HG03159 (cell line): ENCODE data around the gene VDR.

ENCODE experiments used
- ATAC-seq: cut with Tn5 transposase; IDR thresholded peaks from one replicate; pipeline ENCODE4 v1.9.1; 2021; ENCODE audit warnings: mild to moderate bottlenecking, moderate library complexity; ENCODE audit not compliant: unreplicated experiment

Gene VDR

DNA sequence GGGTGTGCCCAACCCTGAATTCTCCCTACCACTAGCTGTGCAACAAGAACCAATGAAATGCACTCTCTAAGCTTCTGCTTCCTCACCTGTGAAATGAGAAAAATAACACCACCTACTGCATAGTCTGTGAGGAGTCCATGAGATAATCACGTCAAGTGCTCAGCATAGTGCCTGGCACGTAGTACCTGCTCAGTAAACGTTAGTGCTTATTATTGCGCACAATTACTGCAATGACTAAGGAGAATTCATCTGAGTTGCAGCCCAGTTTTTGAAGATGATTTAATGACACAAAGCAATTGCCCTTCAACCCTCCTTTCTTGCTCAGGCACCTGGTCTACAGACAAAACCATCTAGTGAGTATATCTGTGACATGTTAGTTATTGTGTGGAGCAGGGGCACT lies 8.8 kb downstream of the VDR start:
- ATAC-seq: no peak

DNA sequence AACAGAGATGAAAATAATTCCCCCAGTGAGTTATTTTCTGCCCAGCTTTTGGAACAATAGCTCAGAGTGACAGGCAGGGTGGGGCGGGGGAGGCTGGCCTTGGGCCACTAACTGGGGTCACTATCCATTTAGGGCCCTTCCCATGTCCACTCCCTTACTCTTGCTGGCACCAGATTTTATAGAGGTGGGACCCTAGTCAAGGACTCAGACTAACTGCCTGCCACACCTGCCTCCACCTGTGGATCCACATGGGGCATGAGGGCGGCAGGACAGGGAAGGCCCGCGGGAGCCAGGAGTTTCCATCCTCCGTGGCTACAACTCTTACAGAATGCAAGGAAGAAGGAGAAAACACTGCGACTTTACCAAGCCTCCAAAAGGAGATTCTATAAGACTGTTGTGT lies 10.1 kb downstream of the VDR start:
- no peak for ATAC-seq

DNA sequence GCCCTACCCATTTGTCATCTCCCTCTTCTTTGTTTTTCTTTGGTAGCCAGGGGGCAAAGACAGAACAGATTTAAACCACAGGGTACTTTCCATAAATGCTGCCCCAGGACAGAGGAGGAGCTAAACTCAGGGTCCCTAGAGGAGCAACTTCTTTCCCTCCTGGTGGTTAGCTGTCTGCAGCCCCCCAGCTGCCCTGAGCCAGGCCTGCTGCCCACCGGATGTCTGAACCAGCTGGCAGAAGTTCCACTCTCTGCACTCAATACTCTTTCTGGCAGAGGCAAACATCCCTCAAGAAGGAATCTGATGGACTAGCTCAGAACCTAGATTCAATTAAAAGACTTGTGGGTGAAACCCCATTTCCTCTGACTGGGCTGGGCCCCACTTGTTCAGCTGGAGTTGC lies 10.7 kb downstream of the VDR start:
- ATAC-seq: no peak

DNA sequence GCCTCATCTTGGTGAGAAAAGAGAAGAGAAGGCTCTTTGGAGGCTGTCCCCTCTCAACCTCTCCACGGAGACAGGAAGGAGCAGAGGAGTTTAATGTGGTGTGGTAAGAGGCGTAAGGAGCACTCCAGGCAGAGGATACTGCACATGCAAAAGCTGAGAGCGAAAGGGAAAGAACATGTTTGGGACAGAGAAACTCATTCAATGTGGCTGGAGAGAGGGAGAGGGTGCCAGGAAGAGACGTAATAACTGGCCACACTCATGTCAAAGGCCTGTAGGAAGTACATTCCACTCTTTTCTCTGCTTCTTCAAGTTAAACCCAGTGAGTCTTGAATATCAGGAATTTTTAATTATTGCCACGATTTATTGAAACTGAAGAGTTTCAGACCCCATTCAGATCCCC lies 12.0 kb downstream of the VDR start:
- ATAC-seq: no peak

DNA sequence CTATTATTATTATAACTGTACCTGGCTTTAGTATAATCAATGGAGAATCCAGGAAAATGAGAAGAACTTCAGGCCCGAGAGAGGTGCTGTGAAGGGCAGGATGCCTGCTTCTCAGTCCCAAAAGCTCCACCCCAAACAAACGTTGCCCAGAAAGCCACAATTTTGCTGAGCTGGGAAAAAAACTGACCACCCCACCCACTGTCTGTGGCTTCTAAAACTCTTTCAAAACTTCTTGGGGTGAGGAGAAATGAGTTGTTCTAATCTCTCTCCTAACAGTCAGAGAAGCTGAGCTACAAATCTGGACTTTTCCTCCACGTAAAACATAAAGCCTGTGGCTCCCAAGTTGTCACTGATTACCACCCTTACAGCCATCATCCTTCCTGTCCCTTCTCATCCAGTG lies 13.4 kb downstream of the VDR start:
- ATAC-seq: no peak

DNA sequence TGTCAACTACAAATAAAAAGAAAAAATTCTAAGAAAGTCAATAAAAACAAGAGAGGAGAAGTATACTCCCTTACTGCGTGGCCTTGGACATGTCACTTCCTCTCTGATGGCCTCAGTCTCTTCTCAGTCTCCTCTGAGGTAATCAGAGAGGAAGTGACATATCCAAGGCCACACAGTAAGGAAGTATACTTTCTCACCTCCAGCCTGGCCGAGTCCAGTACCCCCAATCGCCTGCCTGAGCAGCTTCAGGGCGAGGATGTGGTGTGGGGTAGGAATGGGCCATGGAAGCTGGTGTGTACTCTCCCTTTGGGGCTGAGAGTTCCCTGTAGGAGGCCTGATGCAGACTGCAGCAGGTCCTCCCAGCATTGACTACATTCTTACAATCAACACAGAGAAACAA lies 15.8 kb downstream of the VDR start:
- ATAC-seq: peak; percentile 64

DNA sequence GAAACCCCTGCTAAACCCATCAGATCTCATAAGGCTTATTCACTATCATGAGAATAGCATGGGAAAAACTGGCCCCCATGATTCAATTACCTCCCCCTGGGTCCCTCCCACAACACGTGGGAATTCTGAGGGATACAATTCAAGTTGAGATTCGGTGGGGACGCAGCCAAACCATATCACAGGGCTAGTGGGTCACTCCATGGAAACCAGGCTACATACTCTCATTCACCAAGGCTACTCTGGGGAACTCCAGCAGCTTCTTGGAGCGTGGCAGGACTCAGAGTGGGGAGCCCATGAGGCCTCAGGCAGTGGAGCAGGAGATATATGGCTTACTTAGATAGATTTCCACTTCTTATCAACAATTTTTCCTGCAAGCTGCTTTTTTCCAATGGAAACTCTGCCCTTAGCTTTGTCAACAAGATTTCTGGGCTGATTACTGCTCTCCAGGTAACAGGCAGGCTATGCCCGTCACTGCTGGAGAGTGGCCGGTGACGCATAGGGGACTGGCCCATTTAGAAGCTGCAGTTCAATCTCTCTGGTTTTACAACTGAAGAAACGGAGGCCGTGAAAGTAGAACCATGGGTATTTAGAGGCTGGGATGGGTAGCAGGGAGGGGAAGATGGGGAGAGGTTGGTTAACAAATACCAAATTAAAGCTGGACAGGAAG lies 16.5 kb downstream of the VDR start:
- ATAC-seq: no peak

DNA sequence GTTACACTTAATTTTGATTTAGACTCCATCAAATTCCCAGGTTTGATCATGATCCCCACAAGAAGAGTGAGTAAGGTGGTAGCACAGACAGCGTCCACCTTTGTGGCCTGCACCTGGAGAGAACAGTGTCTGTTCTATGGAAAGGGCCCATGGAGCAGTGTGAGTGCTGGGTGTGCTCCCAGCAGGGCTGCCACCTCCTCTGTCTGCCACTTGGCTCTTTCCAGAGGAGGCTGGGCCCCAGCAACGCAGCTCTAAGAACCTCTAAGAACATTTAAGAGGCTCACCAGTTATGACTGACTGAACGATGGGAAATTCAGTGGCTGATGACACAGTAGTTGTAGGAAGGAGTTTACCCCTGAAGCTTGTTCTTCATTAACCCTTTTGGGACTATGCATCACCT lies 17.3 kb downstream of the VDR start:
- no peak for ATAC-seq

DNA sequence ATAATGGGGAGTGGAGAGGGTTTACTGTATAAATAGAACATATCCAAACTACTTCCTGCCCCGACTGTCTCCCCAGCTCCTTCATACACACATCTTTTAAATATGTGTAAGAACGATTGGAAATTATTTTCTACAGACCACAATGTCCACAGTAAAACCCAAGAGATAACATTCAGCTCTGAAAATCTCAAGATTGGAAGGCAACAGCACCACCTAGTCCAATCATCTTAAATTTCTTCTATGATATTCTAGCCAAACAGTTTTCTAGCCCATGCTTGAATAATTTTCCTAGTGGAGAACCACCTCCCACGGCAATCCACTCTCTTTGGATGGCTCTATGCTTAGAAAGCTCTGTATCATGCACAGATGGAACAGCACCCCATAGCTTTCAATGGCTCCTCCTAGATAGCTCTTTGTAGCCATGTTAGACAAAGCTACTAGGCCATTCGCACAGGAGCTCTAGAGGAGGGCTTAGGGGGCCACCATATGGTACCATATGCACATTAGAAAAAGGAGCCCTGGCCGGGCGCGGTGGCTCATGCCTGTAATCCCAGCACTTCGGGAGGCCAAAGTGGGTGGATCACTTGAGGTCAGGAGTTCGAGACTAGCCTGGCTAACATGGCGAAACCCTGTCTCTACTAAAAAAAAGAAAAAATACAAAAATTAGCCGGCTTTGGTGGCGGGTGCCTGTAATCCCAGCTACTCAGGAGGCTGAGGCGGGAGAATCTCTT lies 18.1 kb downstream of the VDR start:
- no peak for ATAC-seq

DNA sequence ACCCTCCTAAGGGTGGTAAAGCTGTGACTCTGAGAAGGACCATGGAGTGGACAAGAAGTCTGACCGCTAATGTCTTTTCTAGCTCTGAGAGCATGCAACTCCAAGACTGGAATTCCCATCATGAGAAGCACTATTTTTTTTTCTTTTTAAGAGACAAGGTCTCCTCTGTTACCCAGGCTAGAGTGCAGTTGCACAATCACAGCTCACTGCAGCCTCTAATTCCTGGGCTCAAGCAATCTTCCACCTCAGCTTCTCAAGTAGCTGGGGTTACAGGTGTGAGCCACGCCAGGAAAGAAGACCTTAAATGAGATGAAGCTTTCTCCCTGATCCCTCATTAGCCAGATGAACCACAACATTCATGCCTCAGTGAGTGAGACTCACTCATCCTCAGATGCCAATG lies 19.2 kb downstream of the VDR start:
- no peak for ATAC-seq

DNA sequence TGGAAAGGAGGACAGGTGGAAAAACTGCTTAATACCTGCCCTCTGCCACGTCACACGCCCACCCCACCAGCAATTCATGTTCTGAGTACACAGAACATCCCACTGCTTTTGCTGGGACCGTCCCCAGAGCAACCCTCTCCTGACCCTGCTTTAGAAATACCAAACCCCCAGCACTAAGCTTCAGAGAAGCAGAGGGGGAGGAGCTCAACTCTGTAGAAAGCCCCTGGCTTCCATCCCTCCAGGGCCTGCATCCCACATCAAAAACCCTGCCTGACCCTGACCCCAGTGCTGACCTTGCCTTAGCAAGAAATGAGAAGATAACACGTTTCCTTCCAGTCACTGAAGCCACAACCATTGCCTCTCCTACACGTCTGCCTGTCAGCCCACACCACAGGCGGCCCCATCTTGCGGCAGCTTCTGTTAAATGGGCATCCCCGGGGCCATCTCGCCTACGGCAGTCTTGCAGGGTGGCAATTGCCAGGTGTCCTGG lies 19.7 kb downstream of the VDR start:
- ATAC-seq: peak; percentile 40

DNA sequence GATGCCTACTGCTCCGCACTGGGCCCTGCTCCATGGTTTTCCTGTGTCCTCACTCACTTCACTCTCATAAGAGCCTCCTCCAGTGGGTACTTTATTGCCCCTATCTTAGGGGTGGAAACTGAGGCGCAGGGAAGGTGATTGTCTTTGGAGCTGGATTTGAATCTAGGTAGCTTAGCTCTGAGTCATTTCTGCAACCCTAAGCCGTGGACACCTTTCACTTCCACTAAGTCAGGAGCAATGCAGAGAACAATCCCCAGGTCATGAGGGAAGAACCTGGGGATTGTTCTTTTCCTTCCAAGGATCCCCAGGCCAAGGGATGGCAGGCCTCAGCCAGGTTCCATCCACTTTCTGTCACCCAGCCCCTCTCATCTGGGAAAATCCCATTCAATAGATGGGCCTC lies 20.3 kb downstream of the VDR start:
- no peak for ATAC-seq

DNA sequence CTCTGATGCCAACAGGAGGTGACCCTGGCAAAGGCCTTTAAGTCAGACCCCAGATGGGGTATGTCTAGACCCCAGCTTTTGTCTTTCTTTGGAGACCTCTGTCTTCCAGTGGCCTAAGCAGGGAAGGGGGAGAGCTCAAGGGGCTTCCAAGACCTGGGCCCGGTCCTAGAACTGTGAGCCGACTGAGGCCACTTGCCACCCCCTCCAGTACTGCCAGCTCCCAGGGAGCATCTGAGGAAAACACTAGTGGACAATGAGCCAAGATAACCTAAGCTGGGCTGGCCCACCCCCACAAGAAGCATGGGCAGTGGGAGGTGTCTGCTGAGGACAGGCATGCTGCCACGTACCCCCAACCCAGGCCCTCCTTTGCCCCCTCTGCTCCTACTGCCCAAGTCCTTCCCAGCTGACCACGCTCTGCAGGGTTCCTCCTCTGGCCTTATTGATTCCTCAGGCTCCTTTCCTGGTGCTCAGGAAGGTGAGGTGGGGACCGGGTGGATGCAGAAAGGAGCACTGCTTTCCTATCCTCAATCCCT lies 21.1 kb downstream of the VDR start:
- no peak for ATAC-seq

DNA sequence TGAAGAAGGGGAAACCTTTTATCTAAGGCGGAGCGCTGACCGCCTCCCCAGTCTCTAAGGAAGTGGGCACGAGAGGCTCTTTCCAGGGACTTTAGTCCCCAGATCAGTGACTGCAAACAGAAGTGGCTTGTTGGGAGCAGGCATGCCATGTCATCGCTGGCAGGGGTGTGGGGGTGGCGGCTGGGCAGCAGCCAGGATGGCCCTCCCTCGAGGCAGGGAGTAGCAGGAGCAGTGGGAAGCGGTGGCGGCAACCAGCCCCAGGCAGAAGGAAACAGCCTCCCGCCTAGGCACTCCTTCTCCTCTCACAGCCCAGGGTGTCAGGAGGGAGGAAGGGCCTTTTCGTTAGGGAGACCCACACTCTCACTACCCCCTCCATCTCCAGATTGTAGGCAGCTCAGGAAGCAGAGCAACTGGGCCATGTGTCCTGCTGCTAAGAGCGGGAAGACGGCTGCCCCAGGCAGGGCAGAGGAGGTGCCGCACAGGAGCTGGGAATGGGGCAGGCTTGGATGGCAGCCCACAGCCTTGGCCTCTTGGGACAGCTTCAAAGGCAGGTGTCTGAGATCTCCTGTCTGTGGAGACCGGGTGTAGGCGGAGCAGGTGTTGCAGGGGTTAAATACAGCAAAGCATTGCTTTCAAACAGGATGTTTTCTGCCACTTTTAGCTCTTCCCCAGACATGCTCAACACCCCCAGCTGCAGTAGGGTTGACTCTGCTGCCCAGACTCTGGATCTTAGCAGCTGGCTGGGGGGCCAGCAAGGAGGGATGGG lies 21.8 kb downstream of the VDR start:
- ATAC-seq: peak; percentile 80

DNA sequence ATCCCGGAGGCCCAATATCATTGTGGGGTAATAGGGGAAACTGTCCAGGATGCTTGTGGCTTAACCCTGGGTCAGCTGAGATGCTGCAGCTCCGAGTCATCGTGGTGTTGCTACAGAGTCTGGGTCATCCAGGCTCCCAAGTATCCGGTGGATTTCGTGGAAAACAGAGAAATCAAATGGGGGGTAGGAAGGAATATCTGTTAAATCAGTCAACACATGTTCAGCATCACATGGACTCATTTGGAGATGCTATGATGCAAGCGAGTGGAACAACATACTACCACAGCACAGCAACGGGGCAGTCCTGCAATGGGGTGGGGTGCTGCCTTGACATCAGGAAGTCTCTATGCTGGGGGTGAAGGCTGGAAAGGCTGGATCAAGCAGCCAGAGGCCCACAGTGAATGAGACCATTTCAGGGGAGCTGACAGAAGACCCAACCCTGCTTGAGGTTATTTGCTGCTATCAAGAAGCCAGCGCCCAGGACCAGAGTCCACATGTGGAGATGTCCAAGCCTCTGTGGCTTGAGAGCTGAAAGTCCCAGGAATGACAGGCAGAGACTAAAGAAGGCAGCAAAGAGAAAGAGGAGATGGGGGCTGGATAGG lies 22.9 kb downstream of the VDR start:
- ATAC-seq: no peak

DNA sequence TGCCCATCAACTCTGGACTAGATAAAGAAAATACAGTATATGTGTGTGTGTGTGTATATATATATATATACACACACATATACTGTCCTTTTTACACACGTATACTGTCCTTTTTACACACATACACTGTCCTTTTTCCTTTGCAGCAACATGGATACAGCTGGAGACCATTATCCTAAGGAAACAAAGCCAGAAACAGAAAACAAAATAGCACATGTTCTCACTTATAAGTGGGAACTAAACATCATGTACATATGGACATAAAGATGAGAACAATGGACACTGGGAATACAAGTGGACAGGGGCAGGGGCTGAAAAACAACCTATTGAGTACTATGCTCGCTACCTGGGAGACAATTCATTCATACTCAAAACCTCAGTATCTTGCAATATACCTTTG lies 23.7 kb downstream of the VDR start:
- ATAC-seq: no peak

DNA sequence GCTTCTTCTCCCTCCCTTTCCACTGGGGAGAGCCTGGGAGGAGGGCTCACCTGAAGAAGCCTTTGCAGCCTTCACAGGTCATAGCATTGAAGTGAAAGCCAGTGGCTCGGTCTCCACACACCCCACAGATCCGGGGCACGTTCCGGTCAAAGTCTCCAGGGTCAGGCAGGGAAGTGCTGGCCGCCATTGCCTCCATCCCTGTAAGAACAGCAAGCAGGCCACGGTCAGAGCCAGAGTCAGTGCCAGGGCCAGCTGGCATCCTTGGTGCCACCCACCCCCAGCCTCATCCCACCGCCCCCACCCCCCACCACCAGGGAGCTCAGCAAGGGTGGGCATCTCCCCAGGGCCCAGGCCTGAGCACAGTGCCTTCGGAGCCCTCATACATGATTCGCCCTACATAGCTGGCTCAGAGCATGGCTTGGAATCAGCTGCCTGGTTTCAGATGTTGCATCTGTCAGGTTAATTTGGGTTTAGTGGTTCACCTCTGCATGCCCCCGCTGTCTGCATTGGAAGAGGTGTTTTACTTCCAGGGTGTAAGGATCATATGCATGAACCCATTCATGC lies 25.8 kb downstream of the VDR start:
- no peak for ATAC-seq

DNA sequence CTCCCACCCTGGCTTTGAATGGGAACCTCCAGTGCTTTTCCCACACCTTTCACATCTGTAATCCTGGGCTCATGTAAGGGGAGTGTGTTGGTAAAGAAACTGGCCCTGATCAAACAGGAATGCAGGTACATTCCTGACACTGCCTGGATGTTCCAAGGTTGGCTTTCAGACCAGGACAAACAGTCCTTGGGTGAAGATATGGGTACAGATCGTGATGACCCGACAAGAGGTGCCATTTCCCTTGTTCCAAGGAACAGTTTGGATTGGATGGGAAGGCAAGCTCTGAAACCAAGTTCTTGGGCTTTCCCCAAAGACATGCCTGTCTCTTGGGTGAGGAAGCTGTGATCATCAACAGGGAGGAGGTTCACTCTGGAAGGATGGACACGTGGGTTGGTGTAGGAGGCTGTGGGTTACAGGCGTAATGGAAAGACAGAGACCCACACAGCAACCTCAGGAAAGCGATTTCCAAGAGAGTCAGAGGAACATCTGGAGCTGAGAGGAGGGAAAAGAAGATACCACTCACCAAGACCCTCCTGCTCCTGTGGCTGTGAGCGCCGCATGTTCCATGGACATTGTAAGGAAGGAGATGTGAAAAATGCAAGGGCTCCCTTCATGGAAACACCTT lies 26.4 kb downstream of the VDR start:
- no peak for ATAC-seq

DNA sequence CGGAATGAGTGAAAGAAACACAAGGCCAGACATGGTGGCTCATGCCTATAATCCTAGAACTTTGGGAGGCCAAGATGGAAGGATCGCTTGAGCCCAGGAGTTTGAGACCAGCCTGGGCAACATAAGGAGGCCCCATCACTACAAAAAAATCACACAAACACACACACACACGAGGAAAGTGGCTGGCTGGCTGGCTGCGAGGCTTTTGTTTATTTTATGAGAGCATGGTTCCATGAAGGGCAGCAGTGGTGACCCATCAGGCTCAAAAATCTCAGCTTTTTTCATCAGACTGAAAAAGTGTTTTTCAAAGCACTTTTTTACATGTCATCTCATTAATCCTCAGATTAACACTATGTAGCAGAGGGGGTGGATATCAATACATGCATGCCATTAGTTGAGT lies 27.7 kb downstream of the VDR start:
- ATAC-seq: no peak

DNA sequence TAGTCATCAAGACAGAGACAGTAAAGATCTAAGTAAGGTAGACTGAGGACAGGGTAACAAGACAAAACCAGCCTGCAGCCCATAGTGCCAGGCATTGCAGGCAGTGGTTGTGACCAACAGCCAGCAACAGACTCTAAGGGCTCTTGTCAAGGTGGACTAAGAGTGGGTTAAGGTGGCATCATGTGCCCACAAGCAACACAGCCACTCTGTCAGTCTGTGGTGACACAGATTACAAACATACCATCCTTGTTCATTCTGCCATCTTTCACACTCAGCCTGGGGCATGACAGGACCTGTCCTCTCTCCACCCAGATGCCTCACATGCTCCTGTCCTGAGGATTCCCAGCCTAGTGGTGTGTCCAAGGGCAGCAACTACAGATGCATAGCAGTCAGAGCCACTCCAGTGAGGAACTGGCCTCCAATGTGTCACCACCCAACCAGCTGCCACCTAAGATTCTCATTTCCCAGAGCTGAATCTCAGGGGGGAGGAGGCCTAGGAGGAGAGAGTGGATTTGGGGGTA lies 28.3 kb downstream of the VDR start:
- ATAC-seq: no peak
